Lung (tissue), 12 donors: ENCODE measurements around the gene ALPK1. TPM values are rescaled to one million over a fixed set of nuclear protein-coding genes. Genes with fewer than 3 reads are reported as not detected.
"Not testable (repeated sequence)": the region's sequence is repeated elsewhere in the genome, so short reads cannot be mapped to it uniquely, and the experiment has no call there.

Experiments
- ATAC-seq: fragments of 200-7000 bp; cut with Tn5 transposase; one replicate; pipeline ENCODE4 v1.9.1; 2020; ENCODE audit warnings: moderate number of reproducible peaks; ENCODE audit not compliant: insufficient read depth, low FRiP score
- DNase-seq, 3 donors: peaks; one replicate each; pipeline ENCODE4 v3.0.0-alpha.2; 2013 to 2017
- H3K27ac ChIP-seq, 2 donors: one replicate each; pipeline ENCODE4 v1.5.1; 2013; ENCODE audit warnings: mild to moderate bottlenecking in 2 of 2, moderate library complexity in 2 of 2, control low read depth in 1 of 2, inconsistent platforms in 1 of 2, low read depth in 1 of 2, low read length in 1 of 2
- H3K27me3 ChIP-seq, 3 donors: one replicate each; pipeline ENCODE4 v1.5.1; 2013; ENCODE audit warnings: low read length in 2 of 3; ENCODE audit not compliant: control insufficient read depth in 3 of 3, insufficient read depth in 3 of 3
- H3K36me3 ChIP-seq, 4 donors: one replicate each; pipeline ENCODE4 v1.5.1; 2013; ENCODE audit warnings: low read length in 4 of 4, mild to moderate bottlenecking in 1 of 4, moderate library complexity in 1 of 4; ENCODE audit not compliant: control insufficient read depth in 4 of 4, insufficient read depth in 4 of 4
- H3K4me1 ChIP-seq, 5 donors: one replicate each; pipeline ENCODE4 v1.5.1; 2013; ENCODE audit warnings: low read length in 5 of 5, mild to moderate bottlenecking in 2 of 5, moderate library complexity in 1 of 5; ENCODE audit not compliant: control insufficient read depth in 5 of 5, insufficient read depth in 5 of 5
- H3K4me3 ChIP-seq: one replicate; pipeline ENCODE4 v1.5.1; 2013; ENCODE audit warnings: mild to moderate bottlenecking, control low read depth, moderate library complexity
- H3K9ac ChIP-seq, 2 donors: one replicate each; pipeline ENCODE4 v1.5.1; 2013; ENCODE audit warnings: low read length in 2 of 2, control low read depth in 1 of 2; ENCODE audit not compliant: insufficient read depth in 1 of 2
- H3K9me3 ChIP-seq, 4 donors: one replicate each; pipeline ENCODE4 v1.5.1; 2013; ENCODE audit warnings: low read length in 3 of 4, mild to moderate bottlenecking in 1 of 4, moderate library complexity in 1 of 4; ENCODE audit not compliant: control insufficient read depth in 4 of 4, insufficient read depth in 3 of 4
- WGBS, 2 donors: extraction: QIAGEN DNeasy Blood & Tissue Kit; methylation state at CpG; one replicate each; pipeline ENCODE4 v1.1.7; 2013; 5-methylcytosine and 5-hydroxymethylcytosine counted together
- polyA plus RNA-seq, 2 donors: library from polyadenylated mRNA; stranded (reverse); fragments of 200-250 nt; gene quantifications; one replicate each; pipeline ENCODE4 v1.2.1, GENCODE V29; 2013
- total RNA-seq, 2 donors: library from RNA; depleted of rRNA in 1 of 2; stranded (reverse); fragments of >200 nt in 1 of 2; gene quantifications; one replicate each; pipeline ENCODE4 v1.2.1, GENCODE V29; 2014 to 2021
- TF ChIP-seq, protein P1 (sequence below): IDR thresholded peaks from 2 replicates; pipeline ENCODE4 v1.5.1; 2012; ENCODE audit warnings: mild to moderate bottlenecking; ENCODE audit errors: control extremely low read depth, extremely low read depth
- donor health status: control.
- donor health status: control.
- donor health status: Bipolar disorder and iron deficiency.
- donor health status: healthy.
- donor health status: DM: yes; HTN: yes; CAD: no.

Gene ALPK1
- total and polyA plus RNA-seq, 4 donors = 8.9 to 57.2 (median 23.4) TPM

DNA sequence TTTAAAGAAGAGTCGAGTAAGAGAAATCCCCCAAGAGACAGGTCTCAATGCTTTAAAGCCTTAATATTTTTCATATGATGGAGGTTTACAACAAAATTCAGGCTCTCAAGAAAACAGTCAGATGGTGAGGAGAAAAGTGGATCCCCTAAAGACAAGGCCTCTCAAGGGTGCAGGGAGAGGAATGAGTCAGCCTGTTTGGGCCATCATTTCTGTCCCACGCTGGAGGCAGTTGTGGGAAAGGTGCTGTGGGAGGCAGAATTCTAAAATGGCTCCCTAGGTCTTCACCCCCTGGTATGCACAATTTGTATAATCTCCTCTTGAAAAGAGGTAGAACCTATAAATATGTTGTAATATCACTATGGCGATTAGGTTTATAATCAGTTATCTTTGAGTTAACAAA, 6.8 kb upstream of the ALPK1 start:
- no peaks in the 10 kb centered on the region for H3K27me3 ChIP-seq
- DNase-seq (no peak), ATAC-seq (no peak)
- peaks cover 0 to 5% (median 3%) of the 10 kb centered on the region in 5 donors for H3K4me1 ChIP-seq
- H3K9me3 ChIP-seq = no peaks in the 10 kb centered on the region
- H3K27ac ChIP-seq = no peak overlapping the region
- no peaks in the 10 kb centered on the region for H3K36me3 ChIP-seq
- H3K9ac ChIP-seq = no peak overlapping the region
- no peak overlapping the region for H3K4me3 ChIP-seq
- 88 to 92% methylated on average over 3 of the region's 3 CpGs for WGBS, 2 donors
- TF ChIP-seq, protein P1, sequence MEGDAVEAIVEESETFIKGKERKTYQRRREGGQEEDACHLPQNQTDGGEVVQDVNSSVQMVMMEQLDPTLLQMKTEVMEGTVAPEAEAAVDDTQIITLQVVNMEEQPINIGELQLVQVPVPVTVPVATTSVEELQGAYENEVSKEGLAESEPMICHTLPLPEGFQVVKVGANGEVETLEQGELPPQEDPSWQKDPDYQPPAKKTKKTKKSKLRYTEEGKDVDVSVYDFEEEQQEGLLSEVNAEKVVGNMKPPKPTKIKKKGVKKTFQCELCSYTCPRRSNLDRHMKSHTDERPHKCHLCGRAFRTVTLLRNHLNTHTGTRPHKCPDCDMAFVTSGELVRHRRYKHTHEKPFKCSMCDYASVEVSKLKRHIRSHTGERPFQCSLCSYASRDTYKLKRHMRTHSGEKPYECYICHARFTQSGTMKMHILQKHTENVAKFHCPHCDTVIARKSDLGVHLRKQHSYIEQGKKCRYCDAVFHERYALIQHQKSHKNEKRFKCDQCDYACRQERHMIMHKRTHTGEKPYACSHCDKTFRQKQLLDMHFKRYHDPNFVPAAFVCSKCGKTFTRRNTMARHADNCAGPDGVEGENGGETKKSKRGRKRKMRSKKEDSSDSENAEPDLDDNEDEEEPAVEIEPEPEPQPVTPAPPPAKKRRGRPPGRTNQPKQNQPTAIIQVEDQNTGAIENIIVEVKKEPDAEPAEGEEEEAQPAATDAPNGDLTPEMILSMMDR = no peak

DNA sequence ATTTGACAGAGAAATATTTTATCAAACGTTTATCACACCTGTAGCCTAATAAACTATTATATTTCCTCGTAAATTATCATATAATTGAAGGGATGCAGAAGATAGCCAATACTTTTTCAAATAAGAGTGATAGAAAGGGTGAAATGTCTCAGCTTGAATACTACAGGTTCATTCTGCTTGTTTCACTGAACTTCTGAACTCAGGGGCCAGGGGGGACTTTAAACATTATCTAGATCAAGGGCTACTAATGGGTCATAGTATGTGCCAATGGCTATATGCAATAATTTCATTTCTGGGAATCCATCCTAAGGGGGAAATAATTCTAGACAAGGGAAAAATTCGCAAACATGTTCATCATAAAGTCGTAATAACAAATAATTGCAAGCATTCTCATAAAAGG, 2.6 kb downstream of the ALPK1 start:
- ATAC-seq (no peak), DNase-seq (no peak)
- 82 to 83% methylated on average over 4 of the region's 4 CpGs for WGBS, 2 donors
- Histone ChIP-seq H3K27ac (no peak overlapping the region), H3K4me3 (no peak overlapping the region), H3K9me3 (no peaks in the 10 kb centered on the region), H3K9ac (no peak overlapping the region), H3K27me3 (no peaks in the 10 kb centered on the region), H3K4me1 (peaks cover 0 to 11% (median 0%) of the 10 kb centered on the region in 5 donors), H3K36me3 (peaks cover 0 to 2% (median 0%) of the 10 kb centered on the region in 4 donors)
- TF ChIP-seq, protein P1 = no peak

DNA sequence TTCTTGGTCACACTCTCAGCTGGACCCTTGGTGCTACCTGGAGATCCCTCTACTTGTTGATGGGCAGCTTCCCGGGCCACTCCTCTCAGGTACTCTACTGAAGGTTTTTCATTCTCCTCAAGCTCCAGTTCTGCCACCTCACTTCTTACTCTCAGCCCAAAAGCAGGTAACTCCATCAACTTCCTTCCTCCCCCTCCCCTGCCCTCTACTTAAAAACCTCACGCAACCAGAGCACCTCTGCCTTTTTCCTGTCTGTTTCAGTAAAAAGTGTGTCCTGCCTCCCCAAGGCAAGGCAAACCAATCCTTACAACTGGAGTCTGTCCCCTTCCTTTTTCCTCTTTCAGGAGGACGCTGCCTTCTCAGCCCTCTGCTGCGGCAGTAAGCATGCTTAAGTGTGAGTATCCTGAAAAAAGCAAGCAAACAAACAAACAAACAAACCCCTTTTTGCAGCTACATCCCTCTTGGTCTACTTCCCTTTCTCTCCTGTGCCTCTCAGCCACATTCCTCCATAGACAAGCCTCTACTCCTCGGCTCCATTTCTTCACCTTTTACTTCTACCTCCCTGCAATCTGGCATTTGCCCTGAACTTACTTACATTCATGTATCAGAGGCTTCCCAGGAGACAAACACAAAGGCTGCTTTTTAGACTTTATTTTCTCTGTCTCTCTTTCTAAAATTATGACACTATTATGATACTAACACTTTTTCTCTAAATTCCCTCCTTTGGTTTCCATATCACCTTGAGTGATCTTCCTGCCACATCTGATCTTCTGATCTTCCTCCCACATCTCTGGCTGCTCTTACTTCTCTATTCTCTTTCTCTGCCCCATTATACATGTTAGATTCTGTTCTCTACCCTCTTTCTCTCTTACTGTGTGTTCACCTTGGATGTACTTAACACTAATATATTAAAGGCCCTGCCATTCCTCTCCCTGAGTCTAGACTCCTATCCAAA, 5.4 kb downstream of the ALPK1 start:
- Histone ChIP-seq H3K27ac (no peak overlapping the region), H3K27me3 (no peaks in the 10 kb centered on the region), H3K9me3 (no peaks in the 10 kb centered on the region), H3K9ac (no peak overlapping the region), H3K36me3 (peaks cover 0 to 2% (median 0%) of the 10 kb centered on the region in 4 donors), H3K4me1 (peaks cover 0 to 10% (median 0%) of the 10 kb centered on the region in 5 donors), H3K4me3 (no peak overlapping the region)
- TF ChIP-seq, protein P1 = no peak
- WGBS, 2 donors = 52 to 68% methylated on average over 5 of the region's 5 CpGs
- ATAC-seq = no peak
- no peak for DNase-seq

DNA sequence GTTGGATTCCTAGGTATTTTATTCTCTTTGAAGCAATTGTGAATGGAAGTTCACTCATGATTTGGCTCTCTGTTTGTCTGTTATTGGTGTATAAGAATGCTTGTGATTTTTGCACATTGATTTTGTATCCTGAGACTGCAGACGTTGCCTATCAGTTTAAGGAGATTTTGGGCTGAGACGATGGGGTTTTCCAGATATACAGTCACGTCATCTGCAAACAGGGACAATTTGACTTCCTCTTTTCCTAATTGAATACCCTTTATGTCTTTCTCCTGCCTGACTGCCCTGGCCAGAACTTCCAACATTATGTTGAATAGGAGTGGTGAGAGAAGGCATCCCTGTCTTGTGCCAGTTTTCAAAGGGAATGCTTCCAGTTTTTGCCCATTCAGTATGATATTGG, 8.3 kb downstream of the ALPK1 start:
- H3K9ac ChIP-seq, H3K4me3 ChIP-seq, ATAC-seq, DNase-seq, H3K9me3 ChIP-seq, H3K27ac ChIP-seq, H3K4me1 ChIP-seq, H3K27me3 ChIP-seq, H3K36me3 ChIP-seq: not testable (repeated sequence)
- 35 to 70% methylated on average over 3 of the region's 3 CpGs for WGBS, 2 donors

DNA sequence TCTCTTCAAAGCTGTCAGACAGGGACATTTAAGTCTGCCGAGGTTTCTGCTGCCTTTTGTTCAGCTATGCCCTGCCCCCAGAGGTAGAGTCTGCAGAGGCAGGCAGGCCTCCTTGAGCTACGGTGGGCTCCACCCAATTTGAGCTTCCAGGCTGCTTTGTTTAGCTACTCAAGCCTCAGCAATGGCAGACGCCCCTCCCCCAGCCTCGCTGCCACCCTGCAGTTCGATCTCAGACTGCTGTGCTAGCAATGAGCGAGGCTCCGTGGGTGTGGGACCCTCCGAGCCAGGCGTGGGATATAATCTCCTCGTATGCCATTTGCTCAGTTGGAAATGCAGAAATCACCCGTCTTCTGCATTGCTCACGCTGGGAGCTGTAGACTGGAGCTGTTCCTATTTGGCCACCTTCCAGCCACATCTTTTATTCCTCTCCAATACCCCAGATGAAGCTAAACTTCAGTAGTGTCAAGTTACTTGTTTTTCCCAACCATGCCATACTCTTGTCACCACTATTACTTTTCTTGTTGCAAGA, 12.2 kb downstream of the ALPK1 start:
- H3K36me3 ChIP-seq, H3K4me3 ChIP-seq, H3K4me1 ChIP-seq, H3K9me3 ChIP-seq, H3K27me3 ChIP-seq, H3K27ac ChIP-seq, ATAC-seq: not testable (repeated sequence)
- H3K9ac ChIP-seq = peak overlapping the region in 1 of 2 donors; percentile 17
- peak; percentile 49 to 87 (median 80) for DNase-seq
- WGBS, 2 donors = 47 to 53% methylated on average over 12 of the region's 12 CpGs
